NCI-H2227 treated with DMSO at 0.1 percent for 48 hours (cell line): ENCODE measurements around the gene DHRS7.
"Not testable (repeated sequence)": the region's sequence is repeated elsewhere in the genome, so short reads cannot be mapped to it uniquely, and the experiment has no call there.

Experiments used
- DNase-seq: peaks from one replicate; lab custom pipeline; 2025; lab: John Stamatoyannopoulos, UW

DHRS7 gene

GRCh38 chr14:60134702-60135101 is 30.5 kb downstream of the DHRS7 start:
- DNase-seq, result no peak

- DNase-seq, result no peak
These were observed 31.7 kb downstream of the DHRS7 start for GRCh38 chr14:60133487-60133886.

GRCh38 chr14:60125918-60126317 is 39.3 kb downstream of the DHRS7 start:
- DNase-seq, result no peak

GRCh38 chr14:60116181-60116580 is 49.0 kb downstream of the DHRS7 start:
- DNase-seq, result no peak

GRCh38 chr14:60114881-60115280 is 50.3 kb downstream of the DHRS7 start:
- no peak for DNase-seq

GRCh38 chr14:60111732-60112131 is 53.5 kb downstream of the DHRS7 start:
- DNase-seq, result no peak

- DNase-seq, result no peak
These were observed 57.7 kb downstream of the DHRS7 start for GRCh38 chr14:60107477-60107876.

GRCh38 chr14:60106339-60106738 is 58.9 kb downstream of the DHRS7 start:
- DNase-seq, result no peak

- no peak for DNase-seq
These were observed 62.8 kb downstream of the DHRS7 start for GRCh38 chr14:60102389-60102788.

- no peak for DNase-seq
These were observed 63.4 kb downstream of the DHRS7 start for GRCh38 chr14:60101786-60102185.

GRCh38 chr14:60099855-60100254 is 65.3 kb downstream of the DHRS7 start:
- not testable (repeated sequence) for DNase-seq

- DNase-seq, result no peak
These were observed 67.2 kb downstream of the DHRS7 start for GRCh38 chr14:60097974-60098373.

- no peak for DNase-seq
These were observed 69.3 kb downstream of the DHRS7 start for GRCh38 chr14:60095781-60096450.

- no peak for DNase-seq
These were observed 70.0 kb downstream of the DHRS7 start for GRCh38 chr14:60095231-60095630.

GRCh38 chr14:60094306-60094897 is 70.8 kb downstream of the DHRS7 start:
- no peak for DNase-seq
